NOMO-1 (cell line): Measurements from ENCODE around the gene NOP14.
"Not testable (repeated sequence)": the region's sequence is repeated elsewhere in the genome, so short reads cannot be mapped to it uniquely, and the experiment has no call there.

Experiments used
- DNase-seq, 2 experiments: peaks; one replicate each; lab custom pipeline; 2025; ENCODE audit not compliant: unreplicated experiment in 2 of 2; lab: John Stamatoyannopoulos, UW

The NOP14 gene

DNA sequence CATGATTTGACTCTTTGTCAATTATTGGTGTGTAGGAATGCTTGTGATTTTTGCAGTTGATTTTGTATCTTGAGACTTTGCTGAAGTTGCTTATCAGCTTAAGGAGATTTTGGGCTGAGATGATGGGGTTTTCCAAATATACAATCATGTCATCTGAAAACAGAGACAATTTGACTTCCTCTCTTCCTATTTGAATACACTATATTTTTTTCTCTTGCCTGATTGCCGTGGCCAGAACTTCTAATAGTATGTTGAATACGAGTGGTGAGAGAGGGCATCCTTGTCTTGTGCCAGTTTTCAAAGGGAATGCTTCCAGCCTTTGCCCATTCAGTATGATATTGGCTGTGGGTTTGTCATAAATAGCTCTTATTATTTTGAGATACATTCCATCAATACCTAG, 44.9 kb downstream of the NOP14 start:
- DNase-seq = not testable (repeated sequence)

DNA sequence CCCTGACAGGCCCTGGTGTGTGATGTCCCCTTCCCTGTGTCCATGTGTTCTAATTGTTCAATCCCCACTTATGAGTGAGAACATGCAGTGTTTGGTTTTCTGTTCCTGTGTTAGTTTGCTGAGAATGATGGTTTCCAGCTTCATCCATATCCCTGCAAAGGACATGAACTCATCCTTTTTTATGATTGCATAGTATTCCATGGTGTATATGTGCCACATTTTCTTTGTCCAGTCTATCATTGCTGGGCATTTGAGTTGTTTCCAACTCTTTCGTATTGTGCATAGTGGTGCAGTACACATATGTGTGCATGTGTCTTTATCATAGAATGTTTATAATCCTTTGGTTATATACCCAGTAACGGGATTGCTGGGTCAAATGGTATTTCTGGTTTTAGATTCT, 46.5 kb downstream of the NOP14 start:
- not testable (repeated sequence) for DNase-seq

DNA sequence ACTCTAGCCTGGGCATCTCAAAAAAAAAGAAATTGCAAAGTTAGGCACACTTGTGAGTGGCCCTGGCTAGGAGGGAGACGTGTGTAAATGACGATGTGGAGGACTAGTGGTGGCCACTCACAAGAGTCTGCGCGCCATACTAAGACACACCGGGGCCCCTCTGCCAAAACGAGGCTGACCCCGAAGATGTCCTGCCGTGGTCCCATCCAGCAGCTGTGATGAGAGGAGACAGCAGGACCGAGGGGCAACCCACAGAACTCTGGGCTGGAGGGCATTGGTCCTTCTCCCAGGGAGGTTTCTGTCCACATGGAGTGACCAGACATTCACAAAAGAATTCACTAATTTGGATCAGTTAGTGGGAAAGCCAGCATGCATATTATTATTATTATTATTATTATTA, 47.4 kb downstream of the NOP14 start:
- no peak for DNase-seq

DNA sequence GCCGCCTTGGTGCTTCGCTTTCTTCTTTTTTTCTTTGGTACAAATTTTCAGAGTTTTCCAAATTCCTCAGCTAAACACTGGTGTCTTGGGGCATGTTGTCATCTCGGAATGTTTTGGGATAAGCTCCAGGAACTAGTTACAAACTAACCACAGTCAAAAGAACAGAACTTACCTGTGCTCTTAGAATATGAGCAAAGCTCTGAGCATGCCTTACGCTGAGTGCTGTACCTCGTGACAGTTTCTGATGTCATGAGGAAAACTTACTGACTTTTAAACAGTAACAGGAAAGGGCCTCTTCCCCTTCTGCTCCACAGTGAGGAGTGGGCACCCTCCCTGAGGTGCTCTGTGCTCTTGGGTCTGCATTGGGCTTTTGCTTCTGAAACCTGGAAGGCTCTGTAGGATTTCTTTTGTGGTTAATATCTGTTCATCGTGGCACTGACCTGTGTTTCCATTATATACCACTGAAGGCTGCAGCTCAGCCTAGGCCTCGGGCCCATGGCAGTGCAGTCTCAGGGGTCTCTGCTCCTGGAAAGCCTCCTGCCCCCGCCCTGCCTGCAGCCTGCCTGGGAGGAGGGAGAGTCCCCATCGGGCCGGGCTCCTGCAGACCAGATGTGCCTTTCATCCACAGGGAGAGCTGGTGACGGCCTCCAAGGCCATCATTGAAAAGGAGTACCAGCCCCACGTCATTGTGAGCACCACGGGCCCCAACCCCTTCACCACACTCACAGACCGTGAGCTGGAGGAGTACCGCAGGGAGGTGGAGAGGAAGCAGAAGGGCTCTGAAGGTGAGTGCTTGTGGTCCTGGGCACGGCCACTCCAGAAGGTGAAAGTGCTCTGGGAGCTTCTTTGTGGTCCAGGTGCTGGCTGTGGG, 48.7 kb downstream of the NOP14 start:
- no peak for DNase-seq

DNA sequence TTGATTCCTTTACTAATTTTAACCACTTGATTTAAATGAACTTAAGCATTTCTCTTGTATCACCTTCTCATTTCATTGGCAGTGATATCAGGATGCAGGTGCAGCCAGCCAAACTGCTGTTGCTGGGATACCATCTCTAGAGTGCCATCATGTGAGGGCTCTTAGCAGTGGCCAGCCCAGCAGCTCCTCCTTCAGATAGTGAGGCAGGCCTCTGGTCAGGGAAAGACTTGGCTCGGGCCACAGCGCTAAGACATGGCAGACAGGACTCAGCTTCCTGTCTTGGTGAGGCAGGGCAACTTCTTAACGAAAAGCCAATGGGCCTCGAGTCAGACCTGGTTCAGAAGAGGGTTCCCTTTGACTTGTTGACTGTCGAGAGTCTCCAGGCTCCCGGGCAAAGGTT, 50.0 kb downstream of the NOP14 start:
- no peak for DNase-seq

DNA sequence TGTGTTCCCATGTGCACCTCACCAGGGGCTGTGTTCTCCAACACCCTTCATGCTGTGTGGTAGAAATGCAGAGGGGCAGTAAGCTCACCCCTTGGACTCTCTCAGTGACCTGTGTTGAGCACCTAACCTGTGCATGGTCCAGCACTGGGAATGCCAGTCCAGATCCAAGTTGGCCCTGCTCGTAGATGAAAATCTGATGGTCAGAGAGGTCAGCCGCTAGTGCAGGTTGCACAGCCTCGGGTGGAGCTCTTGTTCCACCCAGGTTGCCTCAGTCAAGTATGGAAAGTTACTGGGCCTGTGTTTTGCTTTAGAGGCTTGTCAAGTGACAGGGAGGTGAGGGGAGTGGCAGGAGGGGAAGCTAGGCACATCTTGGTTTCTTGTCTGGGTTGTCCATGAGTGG, 51.3 kb downstream of the NOP14 start:
- DNase-seq = no peak

DNA sequence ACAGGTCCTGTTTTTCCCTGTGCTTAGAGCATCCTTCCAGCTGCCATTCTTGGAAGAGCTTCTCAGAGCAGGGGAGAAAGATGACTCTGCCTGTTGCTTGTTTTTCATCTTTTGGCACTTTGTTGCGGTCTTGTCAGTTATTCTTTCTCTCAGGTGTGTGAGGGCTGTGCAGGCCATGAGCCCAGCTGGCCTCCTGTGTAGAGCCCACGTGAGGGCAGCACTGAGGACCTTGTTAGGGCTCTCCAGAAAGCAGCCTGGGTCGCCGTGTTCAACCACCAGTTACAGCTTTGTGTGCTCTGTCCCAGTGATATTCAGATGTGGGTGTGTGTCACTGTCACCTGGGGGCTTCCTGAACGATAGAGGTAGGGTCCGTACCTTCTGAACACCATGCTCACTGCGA, 52.8 kb downstream of the NOP14 start:
- no peak for DNase-seq

DNA sequence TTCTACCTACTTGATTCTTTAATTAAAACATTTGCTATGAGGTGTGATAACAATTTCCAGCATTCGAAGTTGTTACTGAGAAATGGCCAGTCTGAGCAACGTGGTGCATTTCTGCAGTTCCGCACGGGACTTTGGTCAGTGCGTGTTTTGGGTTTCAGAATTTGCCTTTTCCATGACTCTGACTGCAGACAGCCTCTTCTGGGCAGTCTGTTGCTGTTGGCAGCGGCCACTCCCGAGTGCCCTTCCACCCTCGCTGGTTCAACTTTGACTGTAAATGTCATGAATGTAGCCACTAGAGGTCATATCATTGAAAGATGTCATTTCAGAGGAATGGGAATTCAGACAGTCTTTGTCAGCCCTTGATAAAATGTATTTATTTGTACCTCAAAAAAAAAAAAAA, 53.6 kb downstream of the NOP14 start:
- DNase-seq = no peak

DNA sequence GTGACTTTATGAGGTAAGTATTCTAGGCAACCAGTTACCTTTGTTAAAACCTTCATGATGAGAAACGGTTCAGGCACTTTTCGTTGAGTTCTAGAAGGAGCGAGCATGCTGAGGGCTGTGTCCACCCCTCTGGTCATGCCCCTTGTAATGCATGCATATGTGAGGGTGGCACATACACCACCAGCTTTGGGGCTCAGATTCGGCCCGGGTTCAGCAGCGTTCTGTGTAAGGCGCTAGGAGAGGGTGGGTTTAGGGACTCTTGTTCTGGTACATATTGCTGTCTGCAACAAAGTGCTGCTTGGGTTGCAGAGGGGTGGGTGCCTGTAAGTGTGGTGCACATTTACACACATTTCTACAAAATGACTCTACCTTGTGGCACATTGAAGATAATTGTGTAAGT, 54.5 kb downstream of the NOP14 start:
- DNase-seq = no peak

DNA sequence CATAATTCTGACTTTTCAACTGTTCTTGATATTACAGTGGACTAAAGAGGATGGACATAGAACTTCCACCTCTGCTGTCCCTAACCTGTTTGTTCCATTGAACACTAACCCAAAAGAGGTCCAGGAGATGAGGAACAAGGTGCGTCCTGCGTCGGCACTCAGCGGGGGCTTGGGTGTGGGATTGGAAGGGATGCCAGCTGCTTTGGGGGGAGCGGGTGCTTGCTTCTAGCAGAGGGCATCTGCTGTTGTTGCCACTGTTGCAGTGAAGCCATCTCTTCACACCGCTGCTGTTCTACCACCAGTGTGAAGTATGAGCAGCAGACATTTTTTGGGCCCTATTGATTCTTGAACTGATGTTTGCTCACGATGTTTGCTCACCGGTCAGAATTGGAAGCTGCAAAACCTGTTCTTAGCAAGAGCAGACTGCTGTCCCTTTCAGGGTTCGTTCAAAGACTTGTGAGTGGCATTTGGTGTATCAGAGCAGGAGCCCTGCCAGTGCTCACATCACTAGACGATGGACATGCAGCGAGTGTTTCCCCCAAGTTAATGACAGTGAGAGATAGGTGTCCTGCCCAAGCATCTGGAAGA, 55.4 kb downstream of the NOP14 start:
- DNase-seq = no peak

DNA sequence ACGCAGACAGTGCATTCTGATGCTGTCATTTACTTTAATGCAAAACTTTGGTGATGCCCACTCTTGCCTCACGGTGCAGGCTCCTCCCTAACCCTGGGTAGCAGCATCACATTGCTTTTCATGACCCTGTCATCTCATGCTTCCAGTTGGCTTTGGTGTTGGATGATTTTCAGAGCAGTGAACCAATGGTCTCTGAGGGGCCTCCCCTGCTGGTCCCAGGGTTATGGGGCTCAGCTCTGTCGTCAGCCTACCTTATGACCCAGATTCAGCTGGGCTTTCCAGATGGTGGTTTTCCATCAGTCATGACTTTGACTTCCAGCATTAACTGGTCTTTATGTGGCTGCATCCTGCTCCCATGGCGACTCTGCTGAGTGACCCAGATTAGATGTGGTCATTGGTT, 56.0 kb downstream of the NOP14 start:
- no peak for DNase-seq

DNA sequence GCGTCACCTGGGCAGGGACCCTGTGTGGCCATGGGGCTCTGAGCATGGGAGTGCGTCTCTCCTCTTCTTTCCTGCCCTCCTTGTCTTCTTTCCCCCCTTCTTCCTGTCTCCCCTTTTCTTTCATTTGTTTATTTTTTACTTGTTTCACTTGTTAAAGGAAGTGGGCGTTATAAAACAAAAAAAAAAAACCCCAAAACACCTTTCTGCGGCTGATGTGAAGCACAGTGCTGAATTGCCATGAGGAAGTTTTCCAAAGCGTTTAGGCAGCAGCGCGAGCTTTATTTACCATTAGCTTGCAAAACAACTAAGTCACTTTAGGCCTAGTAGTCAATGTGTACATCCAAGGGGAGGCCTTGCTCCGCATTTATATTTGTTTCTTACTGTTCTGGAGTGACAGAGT, 57.0 kb downstream of the NOP14 start:
- no peak for DNase-seq

DNA sequence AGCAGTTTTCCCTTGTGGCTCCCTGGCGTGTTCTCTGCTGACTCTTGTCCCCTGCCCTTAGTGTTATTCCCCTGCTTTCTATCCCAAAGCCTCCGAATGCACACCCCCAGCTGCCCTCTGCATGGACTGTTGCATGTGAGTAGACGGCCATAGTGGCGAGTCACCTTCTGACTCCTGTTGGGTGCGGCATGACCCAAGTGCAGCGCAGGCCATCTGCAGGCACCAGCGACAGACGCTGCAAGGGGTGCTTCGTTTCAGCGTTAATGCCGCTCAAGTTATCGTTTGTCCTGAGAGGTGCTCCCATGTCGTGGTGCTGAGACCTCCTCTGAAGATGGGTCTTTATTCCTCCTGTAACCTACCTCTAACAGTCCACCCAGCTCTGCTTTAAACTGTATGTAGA, 57.7 kb downstream of the NOP14 start:
- DNase-seq = no peak

DNA sequence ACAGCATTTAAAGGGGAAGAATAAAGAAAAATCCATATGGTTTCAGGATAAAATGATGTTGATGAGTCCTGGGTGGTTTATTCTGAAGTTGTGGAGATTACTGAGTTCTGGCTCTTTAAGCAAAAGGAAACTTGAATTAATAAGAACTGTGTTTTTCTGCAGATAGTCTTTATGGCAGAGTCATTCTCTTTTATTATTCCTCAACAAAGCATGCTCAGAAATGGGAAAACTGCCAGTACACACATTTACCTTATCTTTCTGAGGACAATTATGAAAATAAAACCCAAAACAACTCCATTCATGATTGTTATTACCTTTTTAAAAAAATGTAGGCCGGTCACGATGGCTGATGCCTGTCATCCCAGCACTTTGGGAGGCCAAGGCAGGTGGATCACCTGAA, 61.1 kb downstream of the NOP14 start:
- DNase-seq = no peak

DNA sequence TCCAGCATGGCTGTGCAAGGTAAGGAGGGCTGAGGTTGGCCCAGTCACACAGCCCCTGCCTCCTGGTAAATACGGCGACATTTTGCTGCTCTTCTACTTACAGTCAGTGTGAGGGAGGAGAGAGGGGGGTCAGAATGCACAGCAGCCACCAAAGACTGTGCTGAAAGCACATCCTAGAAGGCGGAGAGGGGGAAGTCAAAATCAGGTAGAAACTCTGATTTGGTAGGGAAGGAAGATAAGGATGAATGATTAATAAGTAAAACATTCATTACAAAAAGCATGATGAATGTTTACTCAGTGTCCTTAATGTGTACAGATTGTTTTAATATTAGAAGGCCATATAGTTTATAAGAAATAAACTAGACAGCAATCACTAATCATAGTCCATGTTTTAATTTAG, 62.0 kb downstream of the NOP14 start:
- DNase-seq = no peak

DNA sequence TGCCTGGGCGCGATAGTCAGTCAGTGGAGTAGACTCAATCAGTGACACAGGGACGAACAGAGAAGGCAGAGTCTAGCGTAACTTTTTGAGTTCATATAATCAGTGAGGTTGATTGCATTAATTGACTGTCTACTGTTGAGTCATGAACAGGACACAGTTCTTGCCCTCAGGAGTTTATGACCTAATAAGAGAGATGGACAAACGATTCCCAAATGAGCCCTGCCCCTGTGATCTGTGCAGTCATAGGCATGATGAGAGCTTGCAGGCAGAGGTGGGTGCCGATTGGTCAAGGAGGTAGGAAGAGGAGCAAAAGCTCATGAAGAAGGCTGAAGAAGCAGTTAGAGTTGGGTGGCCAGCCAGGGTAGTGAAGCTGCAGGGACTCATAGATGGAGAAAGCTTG, 62.5 kb downstream of the NOP14 start:
- DNase-seq = no peak

DNA sequence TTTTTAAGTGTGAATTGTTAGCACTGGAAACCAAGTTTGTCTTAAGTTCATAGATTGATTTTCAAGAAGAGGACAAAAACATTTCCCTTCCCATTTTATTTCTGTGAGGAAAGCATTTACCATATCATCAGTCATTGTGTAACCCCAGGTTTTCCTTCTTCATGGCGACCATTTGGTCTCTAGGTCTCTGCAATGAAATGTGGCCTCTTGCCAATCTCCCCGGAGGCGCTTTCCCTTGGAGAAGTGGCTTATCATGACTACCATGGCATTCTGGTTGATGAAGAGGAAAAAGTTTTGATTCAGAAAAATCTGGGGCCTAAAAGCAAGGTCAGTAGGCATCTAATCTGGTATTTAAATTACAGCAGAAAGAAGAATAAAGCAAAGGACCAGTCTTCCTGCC, 65.2 kb downstream of the NOP14 start:
- no peak for DNase-seq

DNA sequence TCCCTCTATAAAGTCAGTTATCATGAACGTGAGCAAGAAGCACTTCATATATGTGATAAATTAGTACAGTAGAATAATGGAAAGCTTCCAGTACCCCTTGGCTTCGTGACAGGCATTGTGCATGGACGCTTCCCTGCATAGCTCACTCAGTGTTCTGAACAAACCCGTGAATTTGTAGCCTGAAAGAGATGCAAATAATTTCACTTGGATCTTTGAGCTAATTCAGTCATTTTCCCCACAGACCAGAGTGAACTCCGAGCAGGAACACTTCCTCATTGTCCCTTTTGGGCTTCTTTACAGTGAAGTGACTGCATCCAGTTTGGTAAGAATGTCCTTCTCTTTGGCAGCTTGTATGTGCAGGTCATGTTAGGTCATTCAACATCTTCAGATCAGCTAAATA, 69.4 kb downstream of the NOP14 start:
- DNase-seq = no peak

DNA sequence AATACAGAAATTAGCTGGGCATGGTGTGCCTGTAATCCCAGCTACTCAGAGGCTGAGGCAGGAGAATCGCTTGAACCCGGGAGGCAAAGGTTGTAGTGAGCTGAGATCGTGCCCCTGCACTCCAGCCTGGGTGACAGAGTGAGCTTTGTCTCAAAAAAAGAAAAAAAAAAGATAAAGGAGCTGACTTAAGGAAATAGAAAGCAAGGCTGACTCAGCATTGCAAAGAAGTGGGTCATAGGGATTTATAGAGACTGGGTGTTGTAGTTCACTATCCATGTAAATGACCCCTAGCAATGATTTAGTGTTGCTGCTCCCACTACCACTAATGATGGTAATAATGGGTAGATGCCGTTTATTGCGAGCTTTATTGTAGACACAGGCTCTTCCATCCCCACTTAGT, 71.9 kb downstream of the NOP14 start:
- DNase-seq = no peak

DNA sequence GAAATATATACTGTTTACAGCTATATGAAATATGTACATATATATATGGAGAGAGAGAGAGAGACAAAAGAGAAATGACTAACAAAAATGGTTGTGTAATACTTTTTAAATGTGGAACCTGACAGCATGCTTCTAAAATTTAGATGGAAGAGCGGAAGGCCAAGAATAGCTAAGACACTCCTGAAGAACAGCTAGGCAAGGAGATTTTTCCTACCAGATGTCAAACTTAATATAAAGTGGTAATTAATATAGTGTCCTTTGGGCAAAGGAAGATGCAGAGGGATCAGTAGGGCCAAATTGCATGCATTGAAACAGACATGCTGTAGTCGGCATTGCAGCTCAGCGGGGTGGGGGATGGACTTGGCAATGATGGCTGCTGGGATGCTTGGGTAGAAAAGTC, 74.3 kb downstream of the NOP14 start:
- DNase-seq = no peak
